BLaER1 treated with 17β-estradiol and CSF1 and Interleukin-3, amounts not matched to agents 10 nM and 100 nM (cell line): ENCODE measurements around the gene COBL.

ENCODE experiments used
- H3K27ac ChIP-seq, 11 experiments: shearing (Covaris generic); formaldehyde crosslinking; 2 replicates each; pipeline ENCODE4 v1.8.1; 2022
- H3K27me3 ChIP-seq, 11 experiments: shearing (Covaris generic); formaldehyde crosslinking; 2 replicates each; pipeline ENCODE4 v1.8.1; 2022
- H3K36me3 ChIP-seq, 11 experiments: shearing (Covaris generic); formaldehyde crosslinking; 2 replicates each; pipeline ENCODE4 v1.8.1; 2022
- H3K4me1 ChIP-seq, 10 experiments: shearing (Covaris generic); formaldehyde crosslinking; 2 replicates each; pipeline ENCODE4 v1.8.1; 2022
- H3K4me2 ChIP-seq, 11 experiments: shearing (Covaris generic); formaldehyde crosslinking; 2 replicates each; pipeline ENCODE4 v1.8.1; 2022
- H3K4me3 ChIP-seq, 10 experiments: shearing (Covaris generic); formaldehyde crosslinking; 2 replicates each; pipeline ENCODE4 v1.8.1; 2022
- H3K9ac ChIP-seq, 11 experiments: shearing (Covaris generic); formaldehyde crosslinking; 2 replicates each; pipeline ENCODE4 v1.8.1; 2022
- H3K9me3 ChIP-seq, 11 experiments: shearing (Covaris generic); formaldehyde crosslinking; replicated peaks in 1 of 11; 2 replicates each; pipeline ENCODE4 v1.8.1; 2022
- H4K20me1 ChIP-seq, 11 experiments: shearing (Covaris generic); formaldehyde crosslinking; 2 replicates each; pipeline ENCODE4 v1.8.1; 2022
- Cebpa-rat ChIP-seq, 11 experiments: shearing (Covaris generic); IDR thresholded peaks; 2 replicates each; pipeline ENCODE4 v1.8.1; 2022

Gene COBL

DNA sequence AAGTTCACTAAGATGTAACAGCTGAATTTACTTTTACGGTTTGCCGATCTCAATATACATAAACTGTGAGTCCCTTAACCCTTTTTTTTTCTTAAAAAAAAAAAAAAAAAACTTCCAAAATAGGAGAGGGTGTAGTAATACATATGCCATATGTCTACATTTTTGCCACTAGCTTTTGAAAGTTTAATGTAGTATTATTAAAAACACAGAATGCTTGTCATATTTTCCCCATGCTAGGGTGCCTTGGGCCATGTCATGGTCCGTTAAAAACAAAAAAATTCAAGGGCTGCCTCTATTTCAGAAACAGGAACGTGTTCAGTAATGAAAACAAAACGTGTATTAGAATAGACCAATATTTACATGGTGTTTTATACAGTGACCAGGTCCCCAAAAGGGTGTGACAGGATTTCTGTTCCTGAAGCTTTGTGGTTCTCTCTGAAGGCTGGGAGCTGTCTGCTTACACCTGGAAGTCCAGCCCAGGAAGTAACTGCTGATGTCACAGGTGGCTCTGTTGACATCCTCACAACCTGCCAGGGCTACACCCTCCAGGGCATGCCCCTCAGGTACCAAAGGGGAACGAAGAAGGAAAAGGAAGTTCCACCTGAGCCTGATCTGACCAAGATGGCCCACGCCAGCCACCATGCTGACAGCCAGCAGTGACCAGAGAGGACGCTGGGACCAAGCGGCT is 79.0 kb downstream of the COBL start:
- Histone ChIP-seq H3K4me3 (no peak overlapping the region), H3K4me1 (no peaks in the 10 kb centered on the region), H4K20me1 (no peaks in the 10 kb centered on the region), H3K36me3 (no peaks in the 10 kb centered on the region), H3K4me2 (no peak overlapping the region), H3K27me3 (no peaks in the 10 kb centered on the region), H3K9me3 (no peaks in the 10 kb centered on the region), H3K27ac (no peak overlapping the region), H3K9ac (no peak overlapping the region)
- no peak for TF ChIP-seq Cebpa-rat (IDR thresholded peaks at IDR 0.05)

- Histone ChIP-seq H3K9ac (no peak overlapping the region), H3K4me2 (no peak overlapping the region), H3K27ac (no peak overlapping the region), H3K4me3 (no peak overlapping the region), H3K27me3 (no peaks in the 10 kb centered on the region), H3K36me3 (no peaks in the 10 kb centered on the region), H4K20me1 (no peaks in the 10 kb centered on the region), H3K4me1 (no peaks in the 10 kb centered on the region), H3K9me3 (no peaks in the 10 kb centered on the region)
- no peak for TF ChIP-seq Cebpa-rat (IDR thresholded peaks at IDR 0.05)
These were observed 80.0 kb downstream of the COBL start for GRCh38 chr7:51236470-51237132.

GRCh38 chr7:51235593-51236313 is 80.9 kb downstream of the COBL start:
- Histone ChIP-seq H3K27ac (no peak overlapping the region), H3K27me3 (no peaks in the 10 kb centered on the region), H3K9me3 (no peaks in the 10 kb centered on the region), H3K36me3 (no peaks in the 10 kb centered on the region), H3K4me1 (no peaks in the 10 kb centered on the region), H4K20me1 (no peaks in the 10 kb centered on the region), H3K4me2 (no peak overlapping the region), H3K9ac (no peak overlapping the region), H3K4me3 (no peak overlapping the region)
- TF ChIP-seq Cebpa-rat (IDR thresholded peaks at IDR 0.05) = no peak

- Histone ChIP-seq H3K9ac (no peak overlapping the region), H4K20me1 (no peaks in the 10 kb centered on the region), H3K4me1 (no peaks in the 10 kb centered on the region), H3K36me3 (no peaks in the 10 kb centered on the region), H3K4me2 (no peak overlapping the region), H3K9me3 (no peaks in the 10 kb centered on the region), H3K27ac (no peak overlapping the region), H3K27me3 (no peaks in the 10 kb centered on the region), H3K4me3 (no peak overlapping the region)
- TF ChIP-seq Cebpa-rat (IDR thresholded peaks at IDR 0.05) = no peak
These were observed 81.8 kb downstream of the COBL start for GRCh38 chr7:51234609-51235308.

GRCh38 chr7:51234139-51234538 is 82.5 kb downstream of the COBL start:
- no peaks in the 10 kb centered on the region for H3K36me3 ChIP-seq
- TF ChIP-seq Cebpa-rat (IDR thresholded peaks at IDR 0.05) = no peak
- H3K27ac ChIP-seq = no peak overlapping the region
- H3K4me2 ChIP-seq = no peak overlapping the region
- no peaks in the 10 kb centered on the region for H3K4me1 ChIP-seq
- no peak overlapping the region for H3K9ac ChIP-seq
- H3K27me3 ChIP-seq = no peaks in the 10 kb centered on the region
- H3K4me3 ChIP-seq = no peak overlapping the region
- no peaks in the 10 kb centered on the region for H4K20me1 ChIP-seq
- no peaks in the 10 kb centered on the region for H3K9me3 ChIP-seq

- H4K20me1 ChIP-seq = no peaks in the 10 kb centered on the region
- no peak for TF ChIP-seq Cebpa-rat (IDR thresholded peaks at IDR 0.05)
- H3K27ac ChIP-seq = no peak overlapping the region
- no peaks in the 10 kb centered on the region for H3K36me3 ChIP-seq
- H3K27me3 ChIP-seq = no peaks in the 10 kb centered on the region
- no peak overlapping the region for H3K9ac ChIP-seq
- no peak overlapping the region for H3K4me3 ChIP-seq
- no peaks in the 10 kb centered on the region for H3K4me1 ChIP-seq
- H3K9me3 ChIP-seq = no peaks in the 10 kb centered on the region
- H3K4me2 ChIP-seq = no peak overlapping the region
These were observed 83.2 kb downstream of the COBL start for GRCh38 chr7:51233374-51233773.

DNA sequence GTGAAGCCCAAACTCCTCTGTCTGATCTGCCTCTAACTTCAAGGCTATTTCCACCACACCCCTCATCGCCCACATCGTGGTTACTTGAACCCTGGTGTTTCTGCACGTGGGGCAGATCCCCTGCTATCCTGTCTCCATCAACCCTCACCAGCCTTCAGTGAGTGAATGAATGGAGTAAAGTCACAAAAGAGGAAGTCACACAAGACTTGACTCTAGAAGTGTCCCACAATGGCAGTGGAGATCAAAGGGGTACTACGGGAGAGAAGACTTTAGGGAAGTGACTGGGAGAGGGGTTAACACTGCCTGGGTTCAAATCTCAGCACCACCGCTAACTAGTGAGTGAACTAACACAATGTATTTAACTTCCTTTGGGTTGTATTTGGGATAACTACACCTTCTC is 85.9 kb downstream of the COBL start:
- Histone ChIP-seq H3K4me1 (peaks cover 0 to 7% (median 0%) of the 10 kb centered on the region in 10 experiments; a peak in 2 of 20 replicates), H3K27ac (no peak overlapping the region), H3K9ac (no peak overlapping the region), H3K4me2 (no peak overlapping the region), H3K9me3 (no peaks in the 10 kb centered on the region), H3K4me3 (no peak overlapping the region), H4K20me1 (no peaks in the 10 kb centered on the region), H3K36me3 (no peaks in the 10 kb centered on the region), H3K27me3 (no peaks in the 10 kb centered on the region)
- TF ChIP-seq Cebpa-rat (IDR thresholded peaks at IDR 0.05) = no peak

DNA sequence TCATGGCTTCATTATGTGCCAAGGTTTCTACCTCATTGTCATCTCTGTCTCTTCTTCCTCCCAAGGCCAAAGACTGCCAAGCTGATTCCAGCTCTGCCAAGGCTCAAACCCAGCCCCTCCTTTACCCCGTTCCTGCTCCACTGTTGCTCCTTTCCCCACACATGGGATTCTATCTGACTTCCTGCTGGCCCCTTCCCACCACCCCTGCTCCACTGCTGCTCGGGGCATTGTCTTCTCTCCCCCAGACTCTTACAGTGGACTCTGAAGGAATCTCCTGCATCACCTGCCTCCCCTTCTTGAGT is 86.3 kb downstream of the COBL start:
- no peak for TF ChIP-seq Cebpa-rat (IDR thresholded peaks at IDR 0.05)
- no peak overlapping the region for H3K9ac ChIP-seq
- H3K4me2 ChIP-seq = no peak overlapping the region
- no peaks in the 10 kb centered on the region for H3K36me3 ChIP-seq
- H3K27ac ChIP-seq = no peak overlapping the region
- no peaks in the 10 kb centered on the region for H4K20me1 ChIP-seq
- H3K4me1 ChIP-seq = peaks cover 0 to 7% (median 0%) of the 10 kb centered on the region in 10 experiments; a peak in 2 of 20 replicates
- no peak overlapping the region for H3K4me3 ChIP-seq
- no peaks in the 10 kb centered on the region for H3K9me3 ChIP-seq
- H3K27me3 ChIP-seq = no peaks in the 10 kb centered on the region

GRCh38 chr7:51229620-51230323 is 86.8 kb downstream of the COBL start:
- Histone ChIP-seq H3K4me2 (no peak overlapping the region), H3K4me1 (peaks cover 0 to 7% (median 0%) of the 10 kb centered on the region in 10 experiments; a peak in 2 of 20 replicates), H3K9ac (no peak overlapping the region), H4K20me1 (no peaks in the 10 kb centered on the region), H3K4me3 (no peak overlapping the region), H3K27ac (no peak overlapping the region), H3K36me3 (no peaks in the 10 kb centered on the region), H3K9me3 (no peaks in the 10 kb centered on the region), H3K27me3 (no peaks in the 10 kb centered on the region)
- no peak for TF ChIP-seq Cebpa-rat (IDR thresholded peaks at IDR 0.05)
